Peyer's patch (tissue), 4 donors: Measurements from ENCODE around the gene ELMO1. TPM values are rescaled to one million over a fixed set of nuclear protein-coding genes. Genes with fewer than 3 reads are reported as not detected.

Experiments used
- DNase-seq, 3 donors: peaks; one replicate each; pipeline ENCODE4 v3.0.0-alpha.2; 2017 to 2019
- H3K27ac ChIP-seq, 4 donors: fragments of 200-600 bp; sonication (generic); one replicate each; pipeline ENCODE4 v1.5.1; 2016 to 2019
- H3K27me3 ChIP-seq, 2 donors: fragments of 200-600 bp; sonication (generic); one replicate each; pipeline ENCODE4 v1.5.1; 2019
- H3K36me3 ChIP-seq, 3 donors: fragments of 200-600 bp; sonication (generic); one replicate each; pipeline ENCODE4 v1.5.1; 2016 to 2019
- H3K4me1 ChIP-seq, 4 donors: fragments of 200-600 bp; sonication (generic); one replicate each; pipeline ENCODE4 v1.5.1; 2016 to 2019
- H3K4me3 ChIP-seq, 4 donors: fragments of 200-600 bp; sonication (generic); 1 replicate in 3 of 4; 2 replicates in 1 of 4; pipeline ENCODE4 v1.5.1; 2016 to 2019; ENCODE audit warnings: mild to moderate bottlenecking in 1 of 4
- H3K9me3 ChIP-seq, 4 donors: fragments of 200-600 bp; sonication (generic); one replicate each; pipeline ENCODE4 v1.5.1; 2016 to 2019; ENCODE audit warnings: mild to moderate bottlenecking in 1 of 4
- POLR2A ChIP-seq, 2 donors: fragments of 450-650 bp; IDR thresholded peaks; one replicate each; pipeline ENCODE4 v1.5.1; 2017; ENCODE audit warnings: antibody characterized with exemption in 2 of 2, mild to moderate bottlenecking in 2 of 2, moderate library complexity in 2 of 2
- total RNA-seq, 4 donors: library from RNA; depleted of rRNA; stranded (reverse); fragments of >200 nt; gene quantifications; one replicate each; pipeline ENCODE4 v1.1.0, GENCODE V29; 2016
- TF ChIP-seq, protein P1 (sequence below), 6 experiments: fragments of 450-650 bp in 4 of 6; fragments of 200-600 bp in 2 of 6; sonication (generic) in 1 of 6; IDR thresholded peaks; one replicate each; pipeline ENCODE4 v1.5.1; 2017 to 2019; ENCODE audit warnings: antibody characterized with exemption in 6 of 6, mild to moderate bottlenecking in 3 of 6, moderate library complexity in 1 of 6

Gene ELMO1
- total RNA-seq, 4 donors from 2014 or later = 43.1 to 381 (median 72.2) TPM

DNA sequence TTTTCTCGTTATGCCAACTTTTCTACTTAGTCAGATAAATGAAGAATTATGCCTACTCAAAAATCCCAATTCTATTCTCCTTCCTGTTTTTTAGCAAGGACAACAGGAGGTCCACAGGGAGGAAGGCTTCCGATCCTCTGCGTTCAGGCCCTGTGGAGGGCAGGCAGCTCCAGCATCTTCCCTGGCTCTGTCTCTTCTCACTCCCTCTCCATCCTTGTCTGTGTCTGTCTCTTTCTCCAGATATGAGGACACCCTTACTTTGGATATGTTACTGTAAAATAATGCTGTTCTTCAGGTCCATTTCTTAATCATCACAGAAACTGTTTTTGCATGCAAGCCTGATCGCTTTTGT, 166.6 kb downstream of the ELMO1 start:
- H3K4me3 ChIP-seq = no peak overlapping the region
- H3K9me3 ChIP-seq = no peaks in the 10 kb centered on the region
- H3K27me3 ChIP-seq = no peaks in the 10 kb centered on the region
- no peak for TF ChIP-seq POLR2A (IDR thresholded peaks at IDR 0.05)
- TF ChIP-seq, protein P1, sequence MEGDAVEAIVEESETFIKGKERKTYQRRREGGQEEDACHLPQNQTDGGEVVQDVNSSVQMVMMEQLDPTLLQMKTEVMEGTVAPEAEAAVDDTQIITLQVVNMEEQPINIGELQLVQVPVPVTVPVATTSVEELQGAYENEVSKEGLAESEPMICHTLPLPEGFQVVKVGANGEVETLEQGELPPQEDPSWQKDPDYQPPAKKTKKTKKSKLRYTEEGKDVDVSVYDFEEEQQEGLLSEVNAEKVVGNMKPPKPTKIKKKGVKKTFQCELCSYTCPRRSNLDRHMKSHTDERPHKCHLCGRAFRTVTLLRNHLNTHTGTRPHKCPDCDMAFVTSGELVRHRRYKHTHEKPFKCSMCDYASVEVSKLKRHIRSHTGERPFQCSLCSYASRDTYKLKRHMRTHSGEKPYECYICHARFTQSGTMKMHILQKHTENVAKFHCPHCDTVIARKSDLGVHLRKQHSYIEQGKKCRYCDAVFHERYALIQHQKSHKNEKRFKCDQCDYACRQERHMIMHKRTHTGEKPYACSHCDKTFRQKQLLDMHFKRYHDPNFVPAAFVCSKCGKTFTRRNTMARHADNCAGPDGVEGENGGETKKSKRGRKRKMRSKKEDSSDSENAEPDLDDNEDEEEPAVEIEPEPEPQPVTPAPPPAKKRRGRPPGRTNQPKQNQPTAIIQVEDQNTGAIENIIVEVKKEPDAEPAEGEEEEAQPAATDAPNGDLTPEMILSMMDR (IDR thresholded peaks at IDR 0.05) = no peak
- no peak overlapping the region for H3K27ac ChIP-seq
- H3K4me1 ChIP-seq = peaks cover 0 to 26% (median 14%) of the 10 kb centered on the region in 4 donors
- H3K36me3 ChIP-seq = no peaks in the 10 kb centered on the region
- no peak for DNase-seq

DNA sequence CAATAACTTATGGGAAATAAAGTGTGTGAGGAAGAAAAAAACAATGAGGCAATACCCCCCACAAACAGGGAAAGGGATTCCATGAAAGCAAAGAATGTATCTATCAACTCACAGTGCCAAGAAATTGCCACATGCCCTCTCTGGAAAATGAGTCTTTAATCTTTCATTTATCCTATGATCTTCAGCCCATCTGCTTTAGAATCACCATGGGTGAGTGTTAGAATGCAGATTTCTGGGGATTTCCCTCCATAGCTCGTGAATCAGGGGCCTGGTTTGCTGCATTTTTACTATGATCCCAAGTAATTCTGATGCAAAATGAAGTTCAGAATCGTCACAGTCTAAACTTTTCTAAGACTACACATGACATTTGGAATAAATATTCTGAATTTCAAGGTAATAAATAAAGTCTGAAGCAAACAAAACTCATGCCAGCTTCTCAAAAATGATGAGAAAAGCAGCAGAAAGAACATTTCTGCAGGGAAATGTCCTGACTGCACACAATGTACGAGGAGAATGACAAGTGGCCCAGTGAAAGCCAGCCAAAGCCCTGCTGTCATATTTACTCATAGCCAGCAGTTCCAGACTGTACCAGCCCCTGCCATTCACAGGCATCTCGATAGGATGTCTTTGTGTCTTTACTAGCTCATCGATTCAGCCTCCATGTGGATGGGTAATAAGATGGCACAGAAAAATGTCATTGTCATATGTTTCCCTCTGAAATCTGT, 167.1 kb downstream of the ELMO1 start:
- H3K4me1 ChIP-seq = peaks cover 0 to 21% (median 13%) of the 10 kb centered on the region in 4 donors
- TF ChIP-seq POLR2A (IDR thresholded peaks at IDR 0.05) = no peak
- TF ChIP-seq, protein P1 (IDR thresholded peaks at IDR 0.05) = no peak
- no peak overlapping the region for H3K27ac ChIP-seq
- no peak for DNase-seq
- no peak overlapping the region for H3K4me3 ChIP-seq
- no peaks in the 10 kb centered on the region for H3K36me3 ChIP-seq
- no peaks in the 10 kb centered on the region for H3K9me3 ChIP-seq
- no peaks in the 10 kb centered on the region for H3K27me3 ChIP-seq

DNA sequence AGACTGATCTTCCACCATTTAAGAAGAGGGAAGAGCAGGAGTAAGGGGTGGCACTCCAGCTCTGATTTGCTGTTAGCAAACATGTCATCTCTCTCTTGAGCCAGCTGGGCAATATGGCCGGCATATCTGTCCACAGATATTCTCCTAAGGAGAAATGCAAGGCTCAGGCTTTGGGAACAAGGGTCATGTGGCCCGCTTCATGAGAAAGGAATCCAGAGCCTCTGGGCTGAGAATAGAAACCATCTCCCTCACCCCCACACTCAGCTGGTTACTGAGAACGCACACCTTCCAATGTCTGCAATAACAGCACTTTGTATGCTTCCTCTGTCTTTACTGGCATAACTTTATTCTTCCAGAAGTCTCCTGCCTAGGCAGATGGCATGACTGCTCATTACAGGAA, 171.2 kb downstream of the ELMO1 start:
- H3K4me3 ChIP-seq = no peak overlapping the region
- H3K27ac ChIP-seq = no peak overlapping the region
- DNase-seq = no peak
- no peaks in the 10 kb centered on the region for H3K36me3 ChIP-seq
- H3K27me3 ChIP-seq = no peaks in the 10 kb centered on the region
- no peaks in the 10 kb centered on the region for H3K4me1 ChIP-seq
- H3K9me3 ChIP-seq = no peaks in the 10 kb centered on the region
- no peak for TF ChIP-seq POLR2A (IDR thresholded peaks at IDR 0.05)
- TF ChIP-seq, protein P1 (IDR thresholded peaks at IDR 0.05) = no peak

DNA sequence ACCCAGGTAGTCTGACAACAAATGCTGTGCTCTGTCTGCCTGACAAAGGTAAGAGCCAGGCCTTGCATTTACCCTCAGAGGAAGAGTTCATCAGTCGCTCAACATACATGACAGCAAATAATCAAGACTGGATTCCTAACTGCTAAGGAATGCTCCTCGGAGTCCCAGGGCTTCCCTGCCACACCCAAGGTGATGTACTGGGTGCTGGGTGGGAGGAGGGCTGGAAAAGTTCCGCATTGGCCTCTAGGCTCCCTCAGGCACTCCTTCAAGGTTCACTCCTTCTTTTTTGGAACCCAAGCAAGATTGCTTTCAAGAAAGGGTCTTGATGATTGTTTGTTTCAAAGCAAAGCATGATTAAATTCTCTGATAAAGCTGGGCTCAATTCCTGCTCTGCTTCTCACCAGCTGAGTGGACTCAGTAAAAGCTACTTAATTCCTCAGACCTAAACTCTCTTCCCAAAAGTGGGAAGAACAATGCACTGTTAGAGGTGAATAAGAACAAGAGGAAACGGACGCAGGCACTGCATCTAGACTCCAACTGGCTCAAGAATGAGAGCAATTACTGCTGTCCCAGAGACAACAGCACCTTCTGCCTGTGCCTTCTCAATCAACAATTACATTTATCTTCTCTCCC, 173.5 kb downstream of the ELMO1 start:
- no peaks in the 10 kb centered on the region for H3K27me3 ChIP-seq
- H3K4me3 ChIP-seq = no peak overlapping the region
- H3K27ac ChIP-seq = no peak overlapping the region
- no peak for TF ChIP-seq POLR2A (IDR thresholded peaks at IDR 0.05)
- TF ChIP-seq, protein P1 (IDR thresholded peaks at IDR 0.05) = no peak
- H3K9me3 ChIP-seq = no peaks in the 10 kb centered on the region
- H3K36me3 ChIP-seq = peaks cover 0 to 3% (median 0%) of the 10 kb centered on the region in 3 donors
- no peaks in the 10 kb centered on the region for H3K4me1 ChIP-seq
- DNase-seq = no peak

DNA sequence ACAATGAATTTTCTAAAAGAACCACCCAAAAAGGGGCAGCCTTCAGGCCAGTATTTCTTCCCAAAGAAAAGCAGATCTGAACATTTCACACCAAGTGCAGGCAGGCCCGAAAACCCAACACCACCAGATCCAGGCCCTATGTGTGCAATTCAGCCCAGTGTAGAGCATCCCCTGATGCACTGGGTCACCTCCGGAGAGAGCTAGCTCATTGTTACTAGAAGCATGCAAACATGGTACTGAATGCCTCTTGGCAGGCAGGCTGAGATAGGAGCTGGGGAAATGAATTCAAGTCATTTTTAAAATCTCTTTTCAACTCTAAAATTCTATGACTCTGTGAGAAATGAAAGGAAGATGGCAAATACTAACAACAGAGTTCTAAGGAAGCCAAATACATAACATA, 174.8 kb downstream of the ELMO1 start:
- H3K27me3 ChIP-seq = no peaks in the 10 kb centered on the region
- DNase-seq = no peak
- no peaks in the 10 kb centered on the region for H3K9me3 ChIP-seq
- no peak for TF ChIP-seq POLR2A (IDR thresholded peaks at IDR 0.05)
- TF ChIP-seq, protein P1 (IDR thresholded peaks at IDR 0.05) = no peak
- H3K4me3 ChIP-seq = no peak overlapping the region
- no peaks in the 10 kb centered on the region for H3K4me1 ChIP-seq
- H3K27ac ChIP-seq = no peak overlapping the region
- H3K36me3 ChIP-seq = peaks cover 0 to 3% (median 0%) of the 10 kb centered on the region in 3 donors
